ENCODE results near the gene TNFRSF19. TPM values are rescaled to one million over a fixed set of nuclear protein-coding genes. Genes with fewer than 3 reads are reported as not detected.

TNFRSF19 gene
- total and polyA plus RNA-seq, 12 donors, result 17.8 to 49.6 (median 30.6) TPM

- intact Hi-C loops (cut with DNase I), result loop anchor here in 5 of 10 donors (5.0 to 10.0 kb wide), 2 partner anchors 43 to 150 kb away; no protein-coding TSS in a partner anchor
- ATAC-seq (no peak), DNase-seq (no peak)
- H3K4me3 ChIP-seq, result no peak overlapping the region
- peaks cover 0 to 21% (median 0%) of the 10 kb centered on the region in 11 donors for H3K9me3 ChIP-seq
- H3K27me3 ChIP-seq, result no peaks in the 10 kb centered on the region
- WGBS, 2 donors, result 80 to 81% methylated on average over 5 of the region's 5 CpGs
- peaks cover 0 to 4% (median 1%) of the 10 kb centered on the region in 9 donors for H3K4me1 ChIP-seq
- H3K36me3 ChIP-seq, result no peaks in the 10 kb centered on the region
- no peak overlapping the region for H3K27ac ChIP-seq
- TF ChIP-seq CTCF (IDR thresholded peaks at IDR 0.05), result no peak
These were observed 144.5 kb downstream of the TNFRSF19 start for GRCh38 chr13:23714672-23715071.

GRCh38 chr13:23715092-23715761, 145.0 kb downstream of the TNFRSF19 start:
- H3K36me3 ChIP-seq, result no peaks in the 10 kb centered on the region
- ATAC-seq, result peak in 2 of 8 donors; percentile 11 to 44
- no peak overlapping the region for H3K27ac ChIP-seq
- peaks cover 0 to 21% (median 0%) of the 10 kb centered on the region in 11 donors for H3K9me3 ChIP-seq
- no peaks in the 10 kb centered on the region for H3K27me3 ChIP-seq
- WGBS, 2 donors, result 86 to 88% methylated on average over 19 of the region's 19 CpGs
- no peak for TF ChIP-seq CTCF (IDR thresholded peaks at IDR 0.05)
- no peaks in the 10 kb centered on the region for H3K4me1 ChIP-seq
- intact Hi-C loops (cut with DNase I), result loop anchor here in 5 of 10 donors (5.0 to 10.0 kb wide), 2 partner anchors 42 to 150 kb away; no protein-coding TSS in a partner anchor
- H3K4me3 ChIP-seq, result no peak overlapping the region
- DNase-seq, result no peak

- H3K4me3 ChIP-seq, result no peak overlapping the region
- intact Hi-C loops (cut with DNase I), result loop anchor here in 5 of 10 donors (5.0 to 10.0 kb wide), 2 partner anchors 42 to 149 kb away; no protein-coding TSS in a partner anchor
These were observed 145.6 kb downstream of the TNFRSF19 start for GRCh38 chr13:23715762-23716235.

More at GRCh38 chr13:23715762-23716235, 145.6 kb downstream of the TNFRSF19 start:
- Histone ChIP-seq H3K27me3 (no peaks in the 10 kb centered on the region), H3K4me1 (no peaks in the 10 kb centered on the region), H3K9me3 (peaks cover 0 to 21% (median 0%) of the 10 kb centered on the region in 11 donors), H3K36me3 (no peaks in the 10 kb centered on the region), H3K27ac (no peak overlapping the region)
- 89 to 92% methylated on average over 11 of the region's 11 CpGs for WGBS, 2 donors
- ATAC-seq, result peak in 6 of 8 donors; percentile 29 to 64 (median 44)
- peak in 7 of 9 donors; percentile 13 to 39 (median 27) for TF ChIP-seq CTCF (IDR thresholded peaks at IDR 0.05)
- DNase-seq, result no peak
